ENCODE results near the gene NFIC.
"Not testable (repeated sequence)": the region's sequence is repeated elsewhere in the genome, so short reads cannot be mapped to it uniquely, and the experiment has no call there.

The NFIC gene

GRCh38 chr19:3399311-3399710, 32.9 kb downstream of the NFIC start:
- not testable (repeated sequence) for DNase-seq

- no peak for DNase-seq
Observed at GRCh38 chr19:3401004-3401768, 34.8 kb downstream of the NFIC start.

GRCh38 chr19:3402631-3403443, 36.5 kb downstream of the NFIC start:
- DNase-seq: no peak

GRCh38 chr19:3403489-3404323, 37.3 kb downstream of the NFIC start:
- no peak for DNase-seq

DNA sequence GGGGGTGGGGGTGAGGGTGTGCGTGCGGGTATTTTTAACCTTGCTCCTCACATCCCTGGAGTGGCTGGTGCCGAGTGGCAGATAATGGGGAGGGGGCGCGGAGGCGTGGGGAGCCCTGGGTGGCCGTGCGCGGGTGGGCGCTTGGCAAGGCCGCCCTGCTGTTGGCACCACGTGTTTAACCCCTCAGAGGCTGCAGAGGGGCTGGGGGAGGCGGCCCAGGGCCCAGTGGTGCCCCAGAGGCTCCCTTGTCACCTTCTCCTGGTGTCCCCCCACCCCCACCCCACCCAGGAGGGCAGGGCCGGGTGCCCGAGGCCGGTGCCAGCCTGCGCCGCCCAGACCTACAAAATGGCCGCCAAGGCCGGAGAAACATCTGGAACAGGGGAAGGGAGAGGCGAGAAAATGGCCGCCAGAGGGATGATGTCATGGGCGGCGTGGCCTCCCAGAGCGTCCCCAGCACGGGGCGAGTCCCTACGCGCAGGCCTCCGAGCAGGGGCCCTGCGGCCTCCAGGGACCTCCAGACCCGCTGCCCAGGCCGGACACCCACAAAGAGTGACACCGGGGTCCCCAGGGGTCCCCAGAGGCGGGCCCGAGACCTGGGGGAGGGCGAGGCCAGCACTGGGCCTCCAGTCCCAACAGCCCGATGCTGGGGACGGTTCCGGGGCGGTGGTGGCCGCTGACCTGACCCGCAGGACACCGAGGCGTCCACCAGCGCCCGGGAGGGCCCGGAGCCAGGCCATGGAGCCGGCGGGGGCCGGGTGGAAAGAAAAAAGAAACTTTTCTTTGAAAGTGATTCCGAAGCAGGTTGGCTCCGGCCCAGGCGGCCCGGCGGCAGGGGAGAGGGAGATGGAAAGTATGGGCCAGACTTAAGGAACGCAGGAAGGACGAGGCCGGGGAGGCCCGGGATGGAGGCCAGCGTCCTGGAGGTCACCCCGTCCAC, 38.2 kb downstream of the NFIC start:
- DNase-seq: no peak

DNA sequence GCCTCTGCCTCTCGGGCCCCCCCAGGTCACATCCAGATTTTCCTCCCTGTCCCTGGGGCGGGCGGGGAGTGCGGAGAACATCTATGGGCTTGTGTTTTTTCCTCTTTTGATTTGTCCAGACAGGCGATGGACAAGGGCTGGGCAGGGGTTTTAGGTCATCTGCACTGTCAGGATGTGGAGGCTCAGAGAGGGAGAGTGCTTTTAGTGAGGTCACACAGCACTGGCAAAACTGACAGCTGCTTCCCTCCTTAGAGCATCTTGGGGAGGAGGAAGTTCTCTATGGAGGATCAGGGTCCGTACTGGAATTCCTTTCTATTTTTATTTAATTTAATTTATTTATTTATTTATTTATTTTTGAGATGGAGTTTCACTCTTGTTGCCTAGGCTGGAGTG, 38.9 kb downstream of the NFIC start:
- no peak for DNase-seq

DNA sequence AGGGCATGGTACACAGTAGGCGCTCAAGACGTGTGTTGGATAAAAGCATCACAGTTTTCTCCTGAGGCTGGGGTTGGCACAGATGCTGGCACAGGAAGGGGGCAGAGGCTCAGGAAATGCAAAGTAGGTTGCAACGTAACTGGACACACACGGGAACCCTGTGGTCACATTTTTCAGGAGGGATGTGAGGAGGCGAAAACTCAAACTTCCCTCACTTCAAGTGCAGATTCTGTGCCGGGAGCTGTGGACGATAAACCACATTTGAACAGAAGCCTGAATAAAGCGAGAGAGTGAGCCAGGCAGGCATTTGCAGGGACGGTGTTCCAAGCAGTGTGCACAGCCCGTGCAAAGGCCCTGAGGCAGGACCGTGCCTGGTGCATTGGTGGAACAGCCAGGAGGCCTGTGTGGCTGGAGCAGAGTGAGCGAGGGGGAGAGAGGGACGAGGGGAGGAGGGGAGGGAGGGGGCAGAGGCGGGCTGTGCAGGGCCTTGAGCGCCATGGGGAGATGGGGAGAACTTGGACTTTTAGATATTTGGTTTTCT, 40.3 kb downstream of the NFIC start:
- no peak for DNase-seq

DNA sequence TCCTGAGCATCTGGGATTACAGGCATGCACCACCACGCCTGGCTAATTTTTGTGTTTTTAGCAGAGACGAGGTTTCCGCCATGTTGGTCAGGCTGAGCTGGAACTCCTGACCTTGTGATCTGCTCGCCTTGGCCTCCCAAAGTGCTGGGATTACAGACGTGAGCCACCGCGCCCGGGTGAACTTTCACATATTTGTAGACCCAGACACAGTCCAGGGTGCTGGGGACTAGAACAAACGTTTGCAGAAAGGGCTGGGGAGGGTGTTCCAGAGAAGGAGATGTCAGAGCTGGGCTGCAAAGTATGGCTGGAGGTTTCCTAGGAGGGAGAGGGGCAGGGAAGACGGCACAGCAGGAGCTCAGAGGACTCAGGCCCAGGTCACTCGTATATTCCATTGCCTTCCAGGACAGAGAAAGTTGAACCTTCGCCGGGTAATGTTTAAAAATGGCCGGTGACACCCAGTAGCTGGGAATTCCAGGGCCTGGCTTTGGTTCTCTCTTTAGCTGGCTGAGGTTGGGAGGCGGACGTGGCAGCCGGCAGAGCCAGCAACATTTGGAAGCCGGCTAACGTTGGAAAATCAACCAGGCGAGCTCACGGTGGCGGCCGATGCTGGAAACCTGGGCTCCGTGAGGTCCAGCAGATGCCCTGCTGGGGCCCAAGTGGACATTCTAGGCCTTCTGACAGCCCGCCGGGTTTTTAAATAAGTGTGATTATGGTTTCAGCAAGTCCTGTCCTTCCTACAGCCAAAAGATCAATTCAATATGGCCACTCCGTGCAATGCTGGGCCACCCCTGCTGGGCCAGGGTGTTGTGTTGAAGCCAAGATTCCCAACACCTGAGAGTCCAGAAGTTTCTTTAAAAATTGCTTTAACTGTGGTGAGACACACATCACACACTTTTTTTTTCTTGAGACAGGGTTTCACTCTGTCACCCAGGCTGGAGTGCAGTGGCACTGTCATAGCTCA, 41.5 kb downstream of the NFIC start:
- no peak for DNase-seq

DNA sequence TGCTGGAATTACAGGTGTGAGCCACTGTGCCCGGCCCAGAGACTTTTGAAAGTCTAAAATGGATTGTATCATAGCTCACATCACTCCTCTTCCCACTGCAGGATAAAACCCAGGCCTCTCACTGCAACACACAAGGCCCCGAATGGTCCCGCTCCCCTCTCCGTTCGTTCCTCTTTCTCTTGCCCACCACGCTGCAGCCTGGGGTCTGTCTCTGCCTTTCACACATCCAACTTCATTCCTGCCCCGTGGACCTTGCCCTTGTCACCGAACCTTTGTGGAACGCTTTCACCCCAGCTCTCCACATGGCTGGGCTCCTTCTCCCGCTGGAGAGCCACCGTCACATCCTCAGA, 42.6 kb downstream of the NFIC start:
- no peak for DNase-seq

GRCh38 chr19:3409346-3410064, 43.1 kb downstream of the NFIC start:
- DNase-seq: no peak

DNA sequence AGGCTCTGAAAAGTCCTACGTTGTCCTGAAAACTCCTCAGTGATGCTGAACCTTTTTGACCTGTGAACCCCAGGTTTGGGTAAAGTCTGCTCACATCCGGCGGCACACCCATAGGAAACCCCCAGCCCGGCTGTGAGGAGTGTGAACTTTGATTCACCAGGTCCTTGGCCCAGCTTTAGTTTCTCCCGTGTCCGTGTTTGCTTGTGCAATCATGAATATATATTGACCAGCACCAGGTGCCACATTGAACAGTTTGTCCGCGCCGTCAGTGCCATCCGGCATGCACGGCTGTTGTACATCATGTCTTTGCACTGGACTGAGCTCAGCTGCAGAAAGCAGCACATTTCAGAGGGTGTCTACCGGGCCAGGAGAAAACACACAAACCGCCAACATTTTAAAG, 45.3 kb downstream of the NFIC start:
- no peak for DNase-seq

GRCh38 chr19:3412066-3412465, 45.7 kb downstream of the NFIC start:
- no peak for DNase-seq

DNA sequence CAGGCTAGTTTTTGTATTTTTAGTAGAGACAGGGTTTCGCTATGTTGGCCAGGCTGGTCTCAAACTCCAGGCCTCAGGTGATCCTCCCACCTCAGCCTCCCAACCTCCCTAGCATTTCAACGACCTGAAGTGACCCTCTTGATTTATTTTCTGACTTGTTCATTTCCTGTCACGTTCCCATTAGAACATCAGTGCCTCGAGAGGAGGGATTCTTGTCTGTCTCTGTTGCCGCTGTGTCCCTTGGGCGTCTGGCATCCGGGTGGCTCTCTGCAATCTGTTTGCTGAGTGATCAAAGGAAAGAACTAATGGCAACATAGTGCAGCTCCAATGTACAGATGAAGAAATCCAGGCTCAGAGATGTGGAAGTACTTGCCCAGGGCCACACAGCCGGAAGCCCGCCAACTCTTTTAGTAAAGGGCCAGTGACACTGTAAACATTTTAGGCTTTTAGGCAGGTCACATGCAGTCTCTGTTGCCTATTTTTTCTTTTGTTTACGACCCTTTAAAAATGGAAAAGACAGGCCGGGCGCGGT, 47.5 kb downstream of the NFIC start:
- no peak for DNase-seq

DNA sequence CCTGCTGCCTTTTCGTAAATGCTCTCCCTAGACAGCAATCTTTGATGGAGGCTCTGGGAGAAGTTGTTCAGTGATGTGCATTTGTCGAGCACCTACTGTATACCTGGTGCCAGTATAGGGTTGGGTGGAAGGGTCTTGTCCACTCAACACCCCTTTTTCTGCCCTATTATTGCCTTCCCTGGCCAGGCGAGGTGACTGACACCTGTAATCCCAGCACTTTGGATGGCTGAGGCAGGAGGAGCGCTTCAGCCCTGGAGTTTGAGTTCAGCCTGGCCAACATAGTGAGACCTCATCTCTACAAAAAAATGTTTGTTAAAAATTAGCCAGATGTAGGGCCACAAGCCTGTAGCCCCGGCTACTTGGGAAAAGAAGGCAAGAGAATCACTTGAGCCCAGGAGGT, 49.3 kb downstream of the NFIC start:
- DNase-seq: no peak

- no peak for DNase-seq
Observed at GRCh38 chr19:3420244-3420755, 53.9 kb downstream of the NFIC start.

DNA sequence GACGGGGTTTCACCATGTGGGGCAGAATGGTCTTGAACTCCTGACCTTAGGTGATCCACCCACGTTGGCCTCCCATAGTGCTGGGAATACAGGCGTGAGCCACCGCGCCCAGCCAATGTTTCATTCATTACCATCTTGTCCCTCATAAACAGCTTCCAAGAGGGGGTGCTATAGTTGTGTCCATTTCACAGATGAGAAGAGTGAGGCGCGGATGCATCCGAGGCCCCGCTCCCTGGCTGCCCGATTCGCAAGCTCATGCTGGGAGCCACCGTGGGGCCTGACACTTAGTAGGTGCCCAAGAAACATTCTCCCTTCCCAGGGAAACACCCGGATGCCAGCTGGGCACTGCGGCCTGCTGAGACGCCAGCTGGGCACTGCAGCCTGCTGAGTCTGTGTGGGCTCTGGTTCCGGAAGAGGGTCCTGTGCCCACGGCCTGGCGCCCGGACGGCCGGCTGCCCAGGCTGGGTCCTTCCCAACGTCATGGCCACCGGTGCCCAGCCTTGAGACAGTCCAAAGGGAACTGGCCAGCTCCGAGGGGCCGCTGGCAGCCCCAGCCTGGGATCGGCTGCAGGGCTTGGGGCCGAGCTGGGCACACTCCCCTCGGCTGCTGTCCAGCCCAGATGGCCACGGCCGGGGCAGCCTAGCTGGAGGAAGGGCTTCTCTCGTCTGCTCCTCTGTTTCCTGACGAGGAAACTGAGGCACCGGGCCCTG, 54.7 kb downstream of the NFIC start:
- DNase-seq: no peak

DNA sequence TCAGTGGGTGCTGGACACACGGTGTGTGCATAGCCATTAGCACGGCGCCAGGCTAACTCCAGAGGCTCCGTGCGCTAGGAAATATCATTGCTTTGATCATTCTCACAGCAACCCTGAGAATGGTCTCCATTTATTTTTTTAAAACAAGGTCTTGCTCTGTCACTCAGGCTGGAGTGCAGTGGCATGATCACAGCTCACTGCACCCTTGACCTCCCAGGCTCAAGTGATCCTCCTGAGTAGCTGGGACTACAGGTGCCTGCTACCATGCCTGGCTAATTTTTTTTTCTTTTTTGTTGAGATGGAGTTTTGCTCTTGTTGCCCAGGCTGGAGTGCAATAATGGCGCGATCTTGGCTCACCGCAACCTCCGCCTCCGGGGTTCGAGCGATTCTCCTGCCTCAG, 55.3 kb downstream of the NFIC start:
- DNase-seq: not testable (repeated sequence)

DNA sequence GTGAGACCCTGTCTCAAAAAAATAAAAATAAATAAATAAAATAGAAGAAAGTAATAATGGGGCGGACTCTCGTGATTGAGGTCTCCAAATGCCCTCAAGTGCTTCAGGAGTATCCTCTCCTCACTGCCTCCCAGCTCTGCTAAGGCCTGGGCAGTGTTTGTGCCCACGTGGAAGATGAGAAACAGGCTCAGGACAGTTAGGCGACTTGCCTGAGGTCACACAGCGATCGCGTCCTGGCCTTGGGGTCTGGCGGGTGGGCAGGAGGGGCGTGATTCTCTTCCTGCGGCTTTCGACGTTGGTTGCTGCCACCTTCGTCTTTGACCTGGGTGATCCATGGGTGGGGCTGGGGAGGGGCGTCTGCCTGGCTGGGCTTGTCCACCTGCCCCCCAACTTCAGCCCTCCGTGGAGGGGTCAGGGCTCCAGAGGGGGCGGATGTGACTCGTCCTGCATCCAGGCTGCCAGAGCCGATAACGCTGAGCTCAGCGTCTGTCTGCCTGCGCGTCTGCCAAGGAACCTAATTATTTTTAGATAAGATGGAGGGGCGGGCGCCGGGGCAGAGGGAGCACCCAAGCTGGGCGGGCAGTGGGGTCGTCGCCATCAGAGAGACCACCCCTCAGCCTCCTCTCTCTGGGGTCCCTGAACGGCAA, 56.9 kb downstream of the NFIC start:
- no peak for DNase-seq
